ENCODE measurements around the gene CIT.
A peak's percentile ranks its signal among the peaks of the same experiment; 100 is the strongest.
"Not testable (repeated sequence)": the region's sequence is repeated elsewhere in the genome, so short reads cannot be mapped to it uniquely, and the experiment has no call there.

The CIT gene

GRCh38 chr12:119729871-119730270 lies 147.2 kb downstream of the CIT start:
- DNase-seq (ENCODE audit: low spot score) = no peak

- DNase-seq (ENCODE audit: low spot score) = no peak
These were observed 148.7 kb downstream of the CIT start for GRCh38 chr12:119728444-119728745.

- DNase-seq (ENCODE audit: low spot score) = no peak
These were observed 149.3 kb downstream of the CIT start for GRCh38 chr12:119727600-119728443.

GRCh38 chr12:119725523-119725922 lies 151.6 kb downstream of the CIT start:
- no peak for DNase-seq (ENCODE audit: low spot score)

- no peak for DNase-seq (ENCODE audit: low spot score)
These were observed 155.8 kb downstream of the CIT start for GRCh38 chr12:119721306-119721705.

- no peak for DNase-seq (ENCODE audit: low spot score)
These were observed 156.8 kb downstream of the CIT start for GRCh38 chr12:119720349-119720748.

- DNase-seq (ENCODE audit: low spot score) = no peak
These were observed 159.0 kb downstream of the CIT start for GRCh38 chr12:119718141-119718540.

- no peak for DNase-seq (ENCODE audit: low spot score)
These were observed 161.9 kb downstream of the CIT start for GRCh38 chr12:119715268-119715620.

- DNase-seq (ENCODE audit: low spot score) = no peak
These were observed 162.4 kb downstream of the CIT start for GRCh38 chr12:119714614-119715267.

- no peak for DNase-seq (ENCODE audit: low spot score)
These were observed 163.5 kb downstream of the CIT start for GRCh38 chr12:119713551-119714031.

- DNase-seq (ENCODE audit: low spot score) = no peak
These were observed 164.4 kb downstream of the CIT start for GRCh38 chr12:119712721-119713120.

- DNase-seq (ENCODE audit: low spot score) = no peak
These were observed 165.4 kb downstream of the CIT start for GRCh38 chr12:119711693-119712092.

- DNase-seq (ENCODE audit: low spot score) = no peak
These were observed 166.1 kb downstream of the CIT start for GRCh38 chr12:119710965-119711551.

GRCh38 chr12:119710374-119710964 lies 166.7 kb downstream of the CIT start:
- DNase-seq (ENCODE audit: low spot score) = no peak

- not testable (repeated sequence) for DNase-seq (ENCODE audit: low spot score)
These were observed 170.7 kb downstream of the CIT start for GRCh38 chr12:119706427-119706826.

GRCh38 chr12:119705182-119705581 lies 171.9 kb downstream of the CIT start:
- DNase-seq (ENCODE audit: low spot score) = no peak

- DNase-seq (ENCODE audit: low spot score) = peak; percentile 77
These were observed 172.9 kb downstream of the CIT start for GRCh38 chr12:119704065-119704747.

GRCh38 chr12:119700078-119700477 lies 177.0 kb downstream of the CIT start:
- DNase-seq (ENCODE audit: low spot score) = peak; percentile 78

- peak; percentile 38 for DNase-seq (ENCODE audit: low spot score)
These were observed 177.8 kb downstream of the CIT start for GRCh38 chr12:119699199-119699760.

- no peak for DNase-seq (ENCODE audit: low spot score)
These were observed 180.2 kb downstream of the CIT start for GRCh38 chr12:119696943-119697342.

- DNase-seq (ENCODE audit: low spot score) = peak; percentile 17
These were observed 182.1 kb downstream of the CIT start for GRCh38 chr12:119695034-119695433.

GRCh38 chr12:119694111-119694510 lies 183.0 kb downstream of the CIT start:
- DNase-seq (ENCODE audit: low spot score) = no peak

Data from AG20443 (cell line).